ENCODE data around the gene ZFC3H1. TPM values are rescaled to one million over a fixed set of nuclear protein-coding genes. Genes with fewer than 3 reads are reported as not detected.
A peak's percentile ranks its signal among the peaks of the same experiment; 100 is the strongest.
"Not testable (repeated sequence)": the region's sequence is repeated elsewhere in the genome, so short reads cannot be mapped to it uniquely, and the experiment has no call there.

The ZFC3H1 gene
- polyA plus RNA-seq, 1 experiment = 12.6 TPM

GRCh38 chr12:71693126-71693525 lies 29.5 kb upstream of the ZFC3H1 start:
- H3K4me3 ChIP-seq (ENCODE audit: low read depth, low read length) = no peak overlapping the region
- POLR2A ChIA-PET = no interaction called here
- TF ChIP-seq CTCF (IDR thresholded peaks at IDR 0.05; ENCODE audit: insufficient read depth, low read depth, low read length) = no peak
- no peaks in the 10 kb centered on the region for H3K27me3 ChIP-seq (ENCODE audit: control insufficient read depth, insufficient read depth, low read length)
- no peaks in the 10 kb centered on the region for H3K36me3 ChIP-seq (ENCODE audit: control insufficient read depth, insufficient read depth, low read length)
- CTCF ChIA-PET = no interaction called here
- DNase-seq (ENCODE audit: low read depth) = no peak

GRCh38 chr12:71691504-71692129 lies 28.0 kb upstream of the ZFC3H1 start:
- ChIA-PET POLR2A (no interaction called here), CTCF (no interaction called here)
- TF ChIP-seq CTCF (IDR thresholded peaks at IDR 0.05; ENCODE audit: insufficient read depth, low read depth, low read length) = no peak
- no peak for DNase-seq (ENCODE audit: low read depth)
- Histone ChIP-seq H3K36me3 (ENCODE audit: control insufficient read depth, insufficient read depth, low read length) (no peaks in the 10 kb centered on the region), H3K4me3 (ENCODE audit: low read depth, low read length) (no peak overlapping the region), H3K27me3 (ENCODE audit: control insufficient read depth, insufficient read depth, low read length) (no peaks in the 10 kb centered on the region)

- DNase-seq (ENCODE audit: low read depth) = no peak
- no peaks in the 10 kb centered on the region for H3K27me3 ChIP-seq (ENCODE audit: control insufficient read depth, insufficient read depth, low read length)
- no peak overlapping the region for H3K4me3 ChIP-seq (ENCODE audit: low read depth, low read length)
- ChIA-PET CTCF (no interaction called here), POLR2A (no interaction called here)
- H3K36me3 ChIP-seq (ENCODE audit: control insufficient read depth, insufficient read depth, low read length) = no peaks in the 10 kb centered on the region
- no peak for TF ChIP-seq CTCF (IDR thresholded peaks at IDR 0.05; ENCODE audit: insufficient read depth, low read depth, low read length)
These were observed 25.4 kb upstream of the ZFC3H1 start for GRCh38 chr12:71688961-71689570.

- H3K36me3 ChIP-seq (ENCODE audit: control insufficient read depth, insufficient read depth, low read length); POLR2A ChIA-PET; H3K27me3 ChIP-seq (ENCODE audit: control insufficient read depth, insufficient read depth, low read length); DNase-seq (ENCODE audit: low read depth): not testable (repeated sequence)
- peak overlapping the region; percentile 85 for H3K4me3 ChIP-seq (ENCODE audit: low read depth, low read length)
- CTCF ChIA-PET = interaction anchor here (0.6 to 2.0 kb wide), 5 partner anchors 9 to 203 kb away, joined by 3 to 9 read pairs (median 3); no protein-coding TSS in a partner anchor
These were observed 23.5 kb upstream of the ZFC3H1 start for GRCh38 chr12:71687172-71687571.

GRCh38 chr12:71686658-71687025 lies 23.0 kb upstream of the ZFC3H1 start:
- H3K4me3 ChIP-seq (ENCODE audit: low read depth, low read length) = peak overlapping the region; percentile 85
- CTCF ChIA-PET = interaction anchor here (0.9 to 2.4 kb wide), 7 partner anchors 9 to 60 kb away, joined by 3 to 10 read pairs (median 3); partner anchors contain the start of genes THAP2 and ZFC3H1
- no peaks in the 10 kb centered on the region for H3K36me3 ChIP-seq (ENCODE audit: control insufficient read depth, insufficient read depth, low read length)
- TF ChIP-seq CTCF (IDR thresholded peaks at IDR 0.05; ENCODE audit: insufficient read depth, low read depth, low read length) = no peak
- no peak for DNase-seq (ENCODE audit: low read depth)
- POLR2A ChIA-PET = interaction anchor here (1.0 kb wide), 1 partner anchor 24 kb away, joined by 3 read pairs; no protein-coding TSS in a partner anchor
- H3K27me3 ChIP-seq (ENCODE audit: control insufficient read depth, insufficient read depth, low read length) = no peaks in the 10 kb centered on the region
